HEK293 (cell line): Measurements from ENCODE around the gene PHACTR1.

Experiments
- CTCF ChIA-PET: fragments of 350-600 bp; formaldehyde crosslinking; extraction: SDS; loops from one replicate; lab custom pipeline; 2021; ENCODE audit warnings: antibody characterized with exemption; lab: Yijun Ruan, JAX
- POLR2A ChIA-PET: fragments of 300-600 bp; formaldehyde crosslinking; extraction: SDS; loops from one replicate; lab custom pipeline; 2020; ENCODE audit warnings: antibody characterized with exemption, inconsistent platforms; lab: Yijun Ruan, JAX
- H3K27ac ChIP-seq: fragments of 200-500 bp; sonication (Bioruptor generic); 2 replicates; pipeline ENCODE4 v1.5.1; 2014; ENCODE audit warnings: low read depth, low read length, control low read depth, inconsistent platforms; ENCODE audit errors: extremely low read depth
- H3K36me3 ChIP-seq, 2 experiments: fragments of 200-500 bp in 1 of 2; sonication (Bioruptor generic) in 1 of 2; 1 replicate in 1 of 2; 2 replicates in 1 of 2; pipeline ENCODE4 v1.5.1; 2014 to 2017; ENCODE audit warnings: inconsistent platforms in 2 of 2, low read length in 2 of 2; ENCODE audit not compliant: control insufficient read depth in 2 of 2, insufficient read depth in 1 of 2
- H3K4me1 ChIP-seq: fragments of 200-500 bp; sonication (Bioruptor generic); 2 replicates; pipeline ENCODE4 v1.5.1; 2014; ENCODE audit warnings: mild to moderate bottlenecking, low read length, inconsistent platforms; ENCODE audit not compliant: control insufficient read depth, insufficient read depth
- H3K4me3 ChIP-seq: 2 replicates; pipeline ENCODE4 v1.5.1; 2011; ENCODE audit warnings: low read depth, mild to moderate bottlenecking, control low read depth, low read length, moderate library complexity
- H3K9me3 ChIP-seq: fragments of 200-500 bp; sonication (Bioruptor generic); 2 replicates; pipeline ENCODE4 v1.5.1; 2014; ENCODE audit warnings: low read depth, low read length, inconsistent platforms; ENCODE audit not compliant: control insufficient read depth, insufficient read depth
- GFI1B ChIP-seq: fragments of 450-650 bp; formaldehyde crosslinking; IDR thresholded peaks from 2 replicates; pipeline ENCODE4 v1.5.1; 2016; ENCODE audit warnings: missing biosample characterization, missing genetic modification characterization
- KLF10 ChIP-seq: fragments of 450-650 bp; IDR thresholded peaks from 2 replicates; pipeline ENCODE4 v1.5.1; 2018; ENCODE audit warnings: missing biosample characterization, mild to moderate bottlenecking, missing genetic modification characterization
- SP2 ChIP-seq: fragments of 450-650 bp; formaldehyde crosslinking; IDR thresholded peaks from 2 replicates; pipeline ENCODE4 v1.5.1; 2016; ENCODE audit warnings: missing biosample characterization, missing genetic modification characterization
- YY1 ChIP-seq: fragments of 450-650 bp; formaldehyde crosslinking; IDR thresholded peaks from 2 replicates; pipeline ENCODE4 v1.5.1; 2018; ENCODE audit warnings: missing biosample characterization, missing genetic modification characterization
- ZEB2 ChIP-seq: fragments of 450-650 bp; formaldehyde crosslinking; IDR thresholded peaks from 2 replicates; pipeline ENCODE4 v1.5.1; 2016; ENCODE audit warnings: missing biosample characterization, missing genetic modification characterization
- ZFHX2 ChIP-seq: fragments of 450-650 bp; formaldehyde crosslinking; conservative IDR thresholded peaks from 2 replicates; pipeline ENCODE4 v1.5.1; 2016; ENCODE audit warnings: missing biosample characterization, missing genetic modification characterization
- ZFP41 ChIP-seq: fragments of 450-650 bp; formaldehyde crosslinking; IDR thresholded peaks from 2 replicates; pipeline ENCODE4 v1.5.1; 2016; ENCODE audit warnings: missing biosample characterization, missing genetic modification characterization, borderline replicate concordance
- ZIC2 ChIP-seq: fragments of 450-650 bp; formaldehyde crosslinking; IDR thresholded peaks from 2 replicates; pipeline ENCODE4 v1.5.1; 2016; ENCODE audit warnings: missing biosample characterization, missing genetic modification characterization
- ZNF112 ChIP-seq: fragments of 450-650 bp; formaldehyde crosslinking; IDR thresholded peaks from 2 replicates; pipeline ENCODE4 v1.5.0; 2017; ENCODE audit warnings: missing biosample characterization, missing genetic modification characterization
- ZNF121 ChIP-seq: fragments of 450-650 bp; formaldehyde crosslinking; IDR thresholded peaks from 2 replicates; pipeline ENCODE4 v1.5.1; 2016; ENCODE audit warnings: missing biosample characterization, missing genetic modification characterization
- ZNF133 ChIP-seq: fragments of 450-650 bp; formaldehyde crosslinking; IDR thresholded peaks from 2 replicates; pipeline ENCODE4 v1.5.1; 2016; ENCODE audit warnings: missing biosample characterization, missing genetic modification characterization
- ZNF175 ChIP-seq: fragments of 450-650 bp; formaldehyde crosslinking; IDR thresholded peaks from 2 replicates; pipeline ENCODE4 v1.5.1; 2016; ENCODE audit warnings: missing biosample characterization, missing genetic modification characterization
- ZNF239 ChIP-seq: fragments of 450-650 bp; formaldehyde crosslinking; IDR thresholded peaks from 2 replicates; pipeline ENCODE4 v1.5.1; 2016; ENCODE audit warnings: missing biosample characterization, missing genetic modification characterization
- ZNF341 ChIP-seq: fragments of 450-650 bp; formaldehyde crosslinking; IDR thresholded peaks from 2 replicates; pipeline ENCODE4; 2016; ENCODE audit warnings: low read depth, missing biosample characterization, missing genetic modification characterization
- ZNF350 ChIP-seq: fragments of 450-650 bp; formaldehyde crosslinking; IDR thresholded peaks from 2 replicates; pipeline ENCODE4 v1.5.0; 2017; ENCODE audit warnings: missing biosample characterization, mild to moderate bottlenecking, missing genetic modification characterization
- ZNF354C ChIP-seq: fragments of 450-650 bp; formaldehyde crosslinking; IDR thresholded peaks from 2 replicates; pipeline ENCODE4 v1.5.1; 2016; ENCODE audit warnings: missing biosample characterization, missing genetic modification characterization, low read depth, borderline replicate concordance
- ZNF391 ChIP-seq: fragments of 450-650 bp; formaldehyde crosslinking; IDR thresholded peaks from 2 replicates; pipeline ENCODE4 v1.5.1; 2016; ENCODE audit warnings: low read depth, missing biosample characterization, missing genetic modification characterization, borderline replicate concordance
- ZNF394 ChIP-seq: fragments of 450-650 bp; formaldehyde crosslinking; IDR thresholded peaks from 2 replicates; pipeline ENCODE4 v1.5.1; 2016; ENCODE audit warnings: missing biosample characterization, missing genetic modification characterization, mild to moderate bottlenecking, moderate library complexity, borderline replicate concordance
- ZNF426 ChIP-seq: fragments of 450-650 bp; formaldehyde crosslinking; IDR thresholded peaks from 2 replicates; pipeline ENCODE4 v1.5.1; 2017; ENCODE audit warnings: missing biosample characterization, missing genetic modification characterization, mild to moderate bottlenecking, inconsistent platforms, moderate library complexity
- ZNF555 ChIP-seq: fragments of 450-650 bp; formaldehyde crosslinking; conservative IDR thresholded peaks from 2 replicates; pipeline ENCODE4 v1.5.1; 2017; ENCODE audit warnings: missing biosample characterization, mild to moderate bottlenecking, missing genetic modification characterization, inconsistent platforms
- ZNF560 ChIP-seq: fragments of 450-650 bp; formaldehyde crosslinking; IDR thresholded peaks from 2 replicates; pipeline ENCODE4 v1.5.1; 2017; ENCODE audit warnings: missing biosample characterization, missing genetic modification characterization, borderline replicate concordance
- ZNF623 ChIP-seq: fragments of 450-650 bp; formaldehyde crosslinking; IDR thresholded peaks from 2 replicates; pipeline ENCODE4 v1.5.1; 2016; ENCODE audit warnings: missing biosample characterization, missing genetic modification characterization
- ZNF629 ChIP-seq: fragments of 450-650 bp; formaldehyde crosslinking; IDR thresholded peaks from 2 replicates; pipeline ENCODE4 v1.5.1; 2017; ENCODE audit warnings: missing biosample characterization, missing genetic modification characterization
- ZNF76 ChIP-seq: fragments of 450-650 bp; formaldehyde crosslinking; IDR thresholded peaks from 2 replicates; pipeline ENCODE4; 2016; ENCODE audit warnings: low read depth, missing biosample characterization, missing genetic modification characterization, borderline replicate concordance
- ZNF830 ChIP-seq: fragments of 450-650 bp; IDR thresholded peaks from 2 replicates; pipeline ENCODE4 v1.5.0; 2018; ENCODE audit warnings: missing biosample characterization, missing genetic modification characterization, low read depth, mild to moderate bottlenecking, moderate library complexity
- TF ChIP-seq, protein P1 (sequence below): fragments of 450-650 bp; formaldehyde crosslinking; IDR thresholded peaks from 2 replicates; pipeline ENCODE4 v1.5.1; 2016; ENCODE audit warnings: missing biosample characterization, missing genetic modification characterization
- TF ChIP-seq, protein P2 (sequence below): fragments of 450-650 bp; formaldehyde crosslinking; IDR thresholded peaks from 2 replicates; pipeline ENCODE4 v1.5.1; 2016; ENCODE audit warnings: missing biosample characterization, missing genetic modification characterization

Gene PHACTR1

DNA sequence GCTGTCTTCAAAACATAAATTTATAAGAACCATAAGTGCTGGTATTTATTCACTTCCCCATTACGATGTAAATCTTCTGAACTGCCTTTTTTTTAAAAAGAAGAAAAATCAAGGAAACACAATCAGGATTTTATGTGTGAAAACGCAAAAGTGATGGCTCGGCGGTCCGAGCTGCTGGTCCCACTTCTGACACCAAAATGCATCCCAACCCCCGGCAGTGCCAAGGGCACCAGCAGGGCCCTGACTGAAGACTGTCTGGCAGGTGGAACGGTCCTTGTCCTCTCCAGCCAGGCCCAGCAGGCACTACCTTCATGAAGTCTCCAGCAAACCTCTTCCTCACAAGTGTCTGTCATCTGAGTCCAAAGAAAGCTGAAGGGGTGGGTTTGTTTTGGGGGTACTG lies 570.5 kb downstream of the PHACTR1 start (continued):
- no peak for TF ChIP-seq ZIC2 (tag by site-specific recombination)
- TF ChIP-seq ZNF623 (tag by site-specific recombination) = no peak

DNA sequence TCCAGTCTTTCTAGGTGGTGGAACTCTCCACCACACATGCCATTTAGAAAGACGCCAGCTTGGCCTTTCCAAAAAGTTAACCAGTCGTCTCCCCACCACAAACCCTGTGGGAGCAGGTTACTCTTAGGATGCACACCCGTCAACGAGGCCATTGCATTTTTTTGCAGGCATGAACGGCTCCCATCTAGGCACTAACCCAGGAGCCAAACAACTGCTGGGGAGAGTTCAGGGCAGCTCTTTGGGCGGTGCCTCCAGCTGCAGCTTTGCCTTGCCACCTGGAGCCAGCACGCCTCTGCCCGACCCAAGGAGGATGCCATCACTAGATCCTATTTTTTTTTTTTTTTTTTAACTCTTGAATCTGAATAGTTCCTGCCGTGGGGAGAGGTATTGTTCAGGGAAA lies 571.9 kb downstream of the PHACTR1 start:
- Histone ChIP-seq H3K4me1 (no peaks in the 10 kb centered on the region), H3K36me3 (peaks cover 3 to 29% of the 10 kb centered on the region in 2 experiments; a peak in 2 of 3 replicates), H3K4me3 (no peak overlapping the region), H3K27ac (no peak overlapping the region), H3K9me3 (no peaks in the 10 kb centered on the region)
- ChIA-PET CTCF (interaction anchor here (0.7 kb wide), 1 partner anchor 1003 kb away, joined by 3 read pairs; no protein-coding TSS in a partner anchor), POLR2A (no interaction called here)
- TF ChIP-seq ZNF112 (tag by site-specific recombination) = no peak
- no peak for TF ChIP-seq ZNF394 (tag by site-specific recombination)
- no peak for TF ChIP-seq ZNF175 (tag by site-specific recombination)
- no peak for TF ChIP-seq ZNF426 (tag by site-specific recombination)
- TF ChIP-seq ZNF121 (tag by site-specific recombination) = no peak

DNA sequence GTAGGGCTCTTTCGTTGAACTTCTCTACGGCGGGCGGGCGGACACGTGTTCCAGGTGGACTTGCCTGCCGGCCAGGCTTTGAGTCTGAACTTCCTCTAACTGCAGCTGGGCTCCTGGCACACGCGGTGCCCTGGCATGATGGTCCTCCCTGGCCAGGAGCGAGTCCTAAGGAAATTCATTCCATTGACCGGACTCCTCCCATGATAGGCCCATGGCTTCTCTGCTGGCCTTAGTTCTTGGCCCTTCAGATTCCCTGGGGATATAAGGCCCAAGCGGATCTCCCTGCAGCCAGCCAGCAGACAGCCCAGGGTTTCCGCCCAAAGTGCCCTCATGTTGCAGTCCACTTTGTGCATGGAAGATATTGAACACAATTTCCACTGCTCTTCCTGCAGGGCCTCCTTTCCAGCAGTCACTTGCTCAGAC lies 572.4 kb downstream of the PHACTR1 start:
- H3K9me3 ChIP-seq = no peaks in the 10 kb centered on the region
- no peak overlapping the region for H3K27ac ChIP-seq
- no peak for TF ChIP-seq ZNF354C (tag by site-specific recombination)
- TF ChIP-seq, protein P1, sequence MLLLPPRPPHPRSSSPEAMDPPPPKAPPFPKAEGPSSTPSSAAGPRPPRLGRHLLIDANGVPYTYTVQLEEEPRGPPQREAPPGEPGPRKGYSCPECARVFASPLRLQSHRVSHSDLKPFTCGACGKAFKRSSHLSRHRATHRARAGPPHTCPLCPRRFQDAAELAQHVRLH (tag by site-specific recombination) = no peak
- TF ChIP-seq ZFHX2 = no peak
- no peak for TF ChIP-seq ZNF112 (tag by site-specific recombination)
- TF ChIP-seq ZNF239 (tag by site-specific recombination) = no peak
- no peak for TF ChIP-seq SP2 (tag by site-specific recombination)
- ChIA-PET CTCF (no interaction called here), POLR2A (no interaction called here)
- no peak overlapping the region for H3K4me3 ChIP-seq
- H3K4me1 ChIP-seq = no peaks in the 10 kb centered on the region
- peaks cover 7 to 33% of the 10 kb centered on the region in 2 experiments for H3K36me3 ChIP-seq

DNA sequence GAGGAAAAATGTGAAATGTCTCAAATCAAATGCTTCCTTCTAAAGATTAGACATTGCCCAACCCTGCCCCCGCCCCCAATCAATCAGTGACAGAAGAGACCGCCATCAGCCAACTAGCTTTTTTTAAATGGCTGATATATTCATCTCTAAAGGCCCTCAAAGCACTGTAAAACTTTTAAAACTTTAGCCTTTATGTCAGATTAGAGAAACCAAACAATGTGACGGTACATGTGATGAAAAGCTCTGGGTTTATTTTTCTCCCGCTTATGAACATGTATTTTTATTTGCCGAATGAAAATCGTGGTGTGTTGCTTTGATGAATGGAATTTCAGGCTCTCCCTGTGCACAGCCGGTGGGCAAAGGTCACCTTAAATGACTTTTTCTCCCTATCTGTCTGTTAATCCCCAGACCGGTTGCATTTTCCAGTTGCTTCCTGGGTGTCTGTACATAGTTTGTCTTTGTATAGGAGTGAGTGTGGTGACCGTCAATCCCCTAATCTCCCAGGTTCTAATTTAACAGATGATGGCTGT lies 573.3 kb downstream of the PHACTR1 start:
- no peak overlapping the region for H3K27ac ChIP-seq
- no peak overlapping the region for H3K4me3 ChIP-seq
- peaks cover 7 to 41% of the 10 kb centered on the region in 2 experiments for H3K36me3 ChIP-seq
- ChIA-PET POLR2A (interaction anchor here (0.7 kb wide), 1 partner anchor 11 kb away, joined by 3 read pairs; no protein-coding TSS in a partner anchor), CTCF (interaction anchor here (0.7 kb wide), 1 partner anchor 180 kb away, joined by 3 read pairs; no protein-coding TSS in a partner anchor)
- no peaks in the 10 kb centered on the region for H3K4me1 ChIP-seq
- H3K9me3 ChIP-seq = no peaks in the 10 kb centered on the region
- TF ChIP-seq ZNF629 (tag by site-specific recombination) (no peak), ZNF830 (no peak), KLF10 (no peak), ZNF391 (tag by site-specific recombination) (no peak), ZFP41 (tag by site-specific recombination) (no peak), ZNF560 (tag by site-specific recombination) (no peak), GFI1B (tag by site-specific recombination) (no peak), ZNF341 (tag by site-specific recombination) (no peak), ZEB2 (tag by site-specific recombination) (no peak), ZNF133 (tag by site-specific recombination) (no peak), YY1 (no peak), ZNF555 (tag by site-specific recombination) (no peak), ZNF350 (tag by site-specific recombination) (no peak), ZNF76 (no peak)
- TF ChIP-seq, protein P2, sequence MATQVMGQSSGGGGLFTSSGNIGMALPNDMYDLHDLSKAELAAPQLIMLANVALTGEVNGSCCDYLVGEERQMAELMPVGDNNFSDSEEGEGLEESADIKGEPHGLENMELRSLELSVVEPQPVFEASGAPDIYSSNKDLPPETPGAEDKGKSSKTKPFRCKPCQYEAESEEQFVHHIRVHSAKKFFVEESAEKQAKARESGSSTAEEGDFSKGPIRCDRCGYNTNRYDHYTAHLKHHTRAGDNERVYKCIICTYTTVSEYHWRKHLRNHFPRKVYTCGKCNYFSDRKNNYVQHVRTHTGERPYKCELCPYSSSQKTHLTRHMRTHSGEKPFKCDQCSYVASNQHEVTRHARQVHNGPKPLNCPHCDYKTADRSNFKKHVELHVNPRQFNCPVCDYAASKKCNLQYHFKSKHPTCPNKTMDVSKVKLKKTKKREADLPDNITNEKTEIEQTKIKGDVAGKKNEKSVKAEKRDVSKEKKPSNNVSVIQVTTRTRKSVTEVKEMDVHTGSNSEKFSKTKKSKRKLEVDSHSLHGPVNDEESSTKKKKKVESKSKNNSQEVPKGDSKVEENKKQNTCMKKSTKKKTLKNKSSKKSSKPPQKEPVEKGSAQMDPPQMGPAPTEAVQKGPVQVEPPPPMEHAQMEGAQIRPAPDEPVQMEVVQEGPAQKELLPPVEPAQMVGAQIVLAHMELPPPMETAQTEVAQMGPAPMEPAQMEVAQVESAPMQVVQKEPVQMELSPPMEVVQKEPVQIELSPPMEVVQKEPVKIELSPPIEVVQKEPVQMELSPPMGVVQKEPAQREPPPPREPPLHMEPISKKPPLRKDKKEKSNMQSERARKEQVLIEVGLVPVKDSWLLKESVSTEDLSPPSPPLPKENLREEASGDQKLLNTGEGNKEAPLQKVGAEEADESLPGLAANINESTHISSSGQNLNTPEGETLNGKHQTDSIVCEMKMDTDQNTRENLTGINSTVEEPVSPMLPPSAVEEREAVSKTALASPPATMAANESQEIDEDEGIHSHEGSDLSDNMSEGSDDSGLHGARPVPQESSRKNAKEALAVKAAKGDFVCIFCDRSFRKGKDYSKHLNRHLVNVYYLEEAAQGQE = no peak
